SK-N-DZ (cell line): Measurements from ENCODE around the gene KRT78.
"Not testable (repeated sequence)": the region's sequence is repeated elsewhere in the genome, so short reads cannot be mapped to it uniquely, and the experiment has no call there.

Experiments used
- DNase-seq: peaks from one replicate; pipeline ENCODE4 v3.0.0-alpha.2; 2015; ENCODE audit warnings: low spot score

The KRT78 gene

DNA sequence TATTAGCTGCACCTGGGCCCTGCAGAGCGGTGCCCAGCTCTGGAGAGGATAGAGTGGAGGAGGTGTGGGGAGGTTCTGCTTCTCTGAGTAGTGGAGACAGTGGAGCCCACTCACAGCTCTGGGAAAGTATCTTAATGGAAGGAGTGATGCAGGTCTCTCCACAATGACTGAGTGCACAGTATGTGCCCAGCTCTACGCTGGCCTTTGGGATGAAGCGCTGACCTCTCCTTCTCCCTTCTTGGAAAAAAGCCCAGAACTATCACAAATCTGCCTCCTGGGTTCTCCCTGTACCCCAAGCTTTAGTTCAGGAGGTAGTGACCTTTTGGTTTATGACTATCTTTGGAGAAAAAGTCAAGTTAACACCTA lies 52.4 kb downstream of the KRT78 start:
- DNase-seq = no peak

DNA sequence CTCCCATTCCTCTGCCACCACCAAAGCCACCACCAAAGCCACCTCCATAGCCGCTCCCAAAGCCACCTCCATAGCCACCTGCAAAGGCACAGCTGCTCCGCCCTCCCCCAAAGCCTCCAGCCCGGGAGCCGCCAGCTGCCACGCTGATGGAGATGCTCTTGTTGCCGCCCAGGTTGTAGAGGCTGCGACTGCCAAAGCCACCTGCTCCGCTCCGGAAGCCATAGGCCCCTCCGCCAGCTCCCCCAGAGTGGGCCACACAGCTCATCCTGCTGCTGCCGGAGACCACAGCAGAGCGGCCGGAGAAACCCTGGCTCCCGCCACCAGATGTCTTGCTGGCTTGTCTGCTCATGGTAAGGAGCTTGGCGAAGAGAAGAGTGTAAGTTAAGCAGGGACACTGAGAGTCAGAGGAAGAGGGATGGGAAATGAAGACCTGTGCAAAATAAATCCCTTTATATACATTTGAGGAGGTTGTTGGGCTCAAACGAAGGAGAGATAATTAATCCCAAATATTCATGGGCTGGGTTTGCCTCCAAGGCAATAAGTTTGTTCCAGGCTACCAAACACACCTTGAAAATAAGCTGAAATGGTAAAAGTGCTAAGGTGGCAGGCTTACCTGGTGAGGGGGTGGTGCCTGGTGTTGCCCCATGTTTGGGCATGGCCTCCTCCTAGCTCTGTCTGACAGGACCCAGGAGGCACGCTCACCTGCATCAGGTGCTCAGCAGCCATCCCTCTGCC lies 52.9 kb downstream of the KRT78 start, which contains the start of gene KRT3:
Gene KRT3 (minus strand): TSS at position 424 of the 735 bp plus-strand sequence. CDS start 75 bp downstream, at position 349.
- no peak for DNase-seq

DNA sequence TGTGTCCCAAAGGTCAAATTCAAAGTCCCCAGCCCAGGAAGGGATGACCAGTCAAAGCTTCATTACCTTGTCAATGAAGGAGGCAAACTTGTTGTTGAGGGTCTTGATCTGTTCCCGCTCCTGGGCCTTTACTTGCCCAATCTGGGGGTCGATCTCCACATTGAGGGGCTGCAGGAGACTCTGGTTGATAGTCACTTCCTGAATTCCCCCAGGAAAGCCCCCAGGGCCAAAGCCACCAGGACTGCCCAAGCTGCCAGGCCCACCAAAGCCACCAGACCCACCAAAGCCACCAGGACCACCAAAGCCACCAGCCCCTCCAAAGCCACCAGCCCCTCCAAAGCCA lies 53.5 kb downstream of the KRT78 start:
- not testable (repeated sequence) for DNase-seq

DNA sequence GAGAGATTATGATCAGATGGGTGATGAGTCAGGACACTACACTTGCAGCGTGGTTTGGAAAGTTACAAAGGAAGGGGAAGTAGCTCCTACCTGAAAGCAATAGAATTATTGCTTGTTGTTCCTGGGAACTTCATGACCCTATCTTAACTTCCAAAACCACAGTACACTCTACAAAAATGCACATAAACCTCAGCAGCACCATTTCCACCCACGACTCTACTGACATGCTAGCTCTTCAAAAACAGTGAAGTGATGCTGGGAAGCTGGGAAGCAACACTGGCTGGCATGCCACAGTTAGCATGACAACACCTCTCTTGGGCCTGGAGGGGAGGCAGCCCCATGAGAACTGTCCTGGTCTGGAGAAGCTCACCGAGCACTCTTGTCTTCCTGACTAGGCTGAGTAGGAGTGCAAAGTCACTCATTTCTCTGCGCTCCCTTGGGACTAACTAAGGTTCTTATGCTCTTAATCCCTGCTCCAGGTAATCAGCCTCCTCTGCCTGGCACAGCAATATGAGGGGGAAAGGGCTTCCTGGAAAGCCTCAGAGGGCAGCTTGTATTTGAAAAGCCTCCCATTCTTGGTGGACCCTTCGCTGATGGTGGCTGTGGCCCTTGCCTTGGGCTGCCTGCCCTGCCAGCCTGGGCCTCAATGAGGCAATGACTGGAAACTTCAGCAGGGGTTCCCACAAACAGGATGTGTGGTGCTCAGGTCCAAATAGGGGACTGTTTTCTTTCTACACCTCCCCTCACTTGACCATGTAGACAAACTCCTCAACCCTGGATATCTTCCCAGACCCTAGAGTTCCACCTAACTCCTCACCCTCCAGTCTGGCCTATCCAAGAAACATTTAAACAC lies 54.1 kb downstream of the KRT78 start:
- DNase-seq = no peak

DNA sequence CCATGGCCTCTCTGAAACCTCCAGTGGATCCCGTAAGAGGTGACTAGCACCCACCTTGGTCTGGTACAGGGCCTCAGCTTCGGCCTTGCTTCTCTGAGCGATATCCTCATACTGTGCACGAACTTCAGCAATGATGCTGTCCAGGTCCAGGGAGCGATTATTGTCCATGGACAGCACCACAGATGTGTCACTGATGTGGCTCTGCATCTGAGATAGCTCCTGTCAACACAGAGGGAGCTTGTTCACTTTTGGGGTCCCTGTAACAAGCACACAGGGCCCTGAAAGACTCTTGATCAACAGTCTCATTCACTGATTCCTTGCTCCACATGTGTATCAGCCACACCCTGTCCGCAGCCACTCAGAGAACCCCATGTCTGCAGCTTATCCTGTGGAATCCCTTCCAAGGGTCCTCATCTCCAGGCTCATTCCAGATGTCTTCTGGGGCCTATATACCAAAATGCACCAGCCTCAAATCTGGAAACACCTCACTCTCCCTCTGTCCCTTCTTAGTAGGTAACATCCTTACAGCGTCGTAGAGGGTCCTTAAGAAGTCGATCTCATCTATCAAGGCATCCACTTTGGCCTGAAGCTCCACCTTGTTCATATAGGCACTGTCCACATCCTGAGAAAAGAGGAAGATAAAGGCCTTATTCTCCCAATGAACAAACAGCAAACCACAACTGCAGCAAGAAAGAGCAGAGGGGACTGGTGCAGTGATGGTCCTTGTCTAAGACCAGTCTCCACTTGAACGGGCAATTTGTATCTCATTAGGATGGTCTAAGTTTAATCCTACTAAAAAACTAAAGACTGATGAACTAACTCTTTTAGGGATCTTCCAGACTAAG lies 56.4 kb downstream of the KRT78 start:
- DNase-seq = no peak

DNA sequence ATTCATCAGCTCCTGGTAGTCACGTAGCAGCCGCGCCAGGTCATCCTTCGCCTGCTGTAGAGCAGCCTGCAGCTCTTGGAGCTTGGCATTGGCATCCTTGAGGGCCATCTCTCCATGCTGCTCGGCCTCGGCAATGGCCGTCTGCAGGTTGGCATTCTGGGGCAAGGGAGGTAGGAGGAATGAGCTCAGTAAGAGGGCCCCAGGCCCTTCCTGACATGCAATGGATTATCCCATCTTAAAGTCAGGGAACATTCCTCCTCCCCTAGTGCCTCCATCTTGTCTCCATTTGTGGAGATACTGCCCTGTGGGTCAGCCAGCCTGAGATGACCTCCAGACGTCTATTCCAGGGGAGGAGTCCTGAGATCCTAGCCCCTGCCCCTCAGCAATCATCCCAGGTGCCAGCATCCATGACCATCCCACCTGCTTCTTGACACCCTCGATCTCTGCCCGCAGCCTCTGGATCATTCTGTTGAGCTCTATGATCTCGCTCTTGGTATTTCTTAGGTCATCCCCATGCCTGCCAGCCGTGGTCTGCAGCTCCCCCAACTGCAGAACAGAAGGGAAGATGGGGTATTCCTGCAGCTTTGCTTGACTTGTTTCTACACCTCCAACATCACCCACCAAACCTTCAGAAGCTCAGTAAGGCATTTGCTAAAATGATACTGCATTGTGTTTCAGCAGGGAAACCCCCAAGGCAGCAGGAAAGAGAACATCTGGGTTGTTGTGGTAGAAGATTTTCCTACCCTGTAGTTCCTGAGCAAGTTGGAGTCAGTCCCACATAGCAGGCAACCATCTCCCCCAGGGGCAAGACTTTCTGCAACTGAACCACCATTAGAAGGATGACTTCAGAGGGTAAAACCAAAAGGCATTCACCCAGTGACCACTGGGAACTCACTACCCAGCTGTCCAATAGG lies 57.3 kb downstream of the KRT78 start:
- DNase-seq = no peak

DNA sequence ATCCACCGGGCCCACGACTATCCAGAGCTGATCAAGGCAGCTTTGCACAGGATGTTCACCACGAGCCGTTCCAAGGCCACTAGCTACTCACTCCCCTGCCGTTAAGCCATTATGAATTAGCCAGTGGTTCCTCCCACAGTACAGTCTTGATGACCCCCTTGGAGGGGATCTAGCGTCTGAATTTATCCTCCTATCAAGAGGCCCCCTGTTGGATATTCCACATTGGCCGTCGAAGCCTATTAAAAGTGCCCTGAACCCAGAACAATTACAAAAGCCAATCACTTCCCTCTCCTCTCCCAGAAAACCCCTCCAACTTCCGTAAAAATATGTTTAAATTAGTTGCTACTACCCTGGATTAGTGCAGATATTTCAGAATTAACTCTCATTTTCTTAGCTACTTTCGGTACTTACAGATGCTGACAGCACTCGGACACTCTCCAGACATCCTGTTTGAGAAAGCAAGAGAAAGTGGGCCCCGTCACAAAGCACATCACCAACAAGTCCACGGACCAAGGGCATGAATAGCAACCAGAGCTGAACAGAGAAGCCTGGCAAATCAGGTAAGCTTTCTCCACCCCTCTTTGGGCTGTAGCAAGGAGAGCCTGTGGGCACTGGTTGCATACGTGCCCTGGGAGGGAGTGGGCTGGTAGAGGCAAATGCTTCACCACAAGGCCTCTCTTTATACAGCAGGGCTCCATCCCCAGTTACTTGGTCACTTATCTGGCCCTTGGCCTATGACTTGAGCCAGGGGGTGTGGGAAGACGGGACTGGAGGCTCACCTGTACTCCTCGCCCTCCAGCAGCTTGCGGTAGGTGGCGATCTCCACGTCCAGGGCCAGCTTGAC lies 58.1 kb downstream of the KRT78 start:
- no peak for DNase-seq

DNA sequence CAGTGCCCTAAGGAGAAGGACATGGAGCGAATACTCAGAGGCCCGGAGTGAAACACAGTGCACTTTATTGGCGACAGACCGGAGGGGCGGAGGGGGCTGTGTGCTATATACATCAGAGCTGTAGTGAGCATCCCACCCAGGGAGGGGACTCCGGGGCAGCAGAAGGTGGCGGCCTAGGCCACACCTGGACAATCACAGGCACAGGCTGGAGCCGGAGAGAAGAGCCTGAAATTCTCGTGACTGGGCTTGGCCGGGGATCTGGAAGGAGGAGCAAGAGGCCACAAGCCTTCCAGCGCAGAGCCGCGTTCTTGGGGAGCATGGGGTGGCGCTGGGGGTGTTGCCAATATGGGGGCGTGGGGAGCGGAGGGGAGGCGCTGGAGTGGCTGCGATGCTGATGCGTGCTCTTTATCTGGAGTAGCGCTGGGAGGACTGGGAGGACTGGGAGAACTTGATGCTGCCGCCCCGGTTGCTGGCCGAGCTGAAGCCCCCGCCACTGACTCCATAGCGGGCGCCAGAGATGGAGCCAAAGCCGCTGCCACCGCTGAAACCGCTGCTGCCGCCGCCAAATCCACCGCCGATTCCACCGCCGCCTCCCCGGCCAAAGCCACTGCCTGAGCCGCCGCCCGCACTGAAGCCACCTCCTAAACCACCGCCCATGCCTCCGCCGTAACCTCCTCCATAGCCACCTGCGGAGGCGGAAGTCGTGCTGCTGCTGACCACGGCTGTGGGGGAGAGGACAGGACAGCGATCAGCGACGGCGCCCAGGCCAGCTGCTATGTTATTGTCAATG lies 59.0 kb downstream of the KRT78 start:
- no peak for DNase-seq

DNA sequence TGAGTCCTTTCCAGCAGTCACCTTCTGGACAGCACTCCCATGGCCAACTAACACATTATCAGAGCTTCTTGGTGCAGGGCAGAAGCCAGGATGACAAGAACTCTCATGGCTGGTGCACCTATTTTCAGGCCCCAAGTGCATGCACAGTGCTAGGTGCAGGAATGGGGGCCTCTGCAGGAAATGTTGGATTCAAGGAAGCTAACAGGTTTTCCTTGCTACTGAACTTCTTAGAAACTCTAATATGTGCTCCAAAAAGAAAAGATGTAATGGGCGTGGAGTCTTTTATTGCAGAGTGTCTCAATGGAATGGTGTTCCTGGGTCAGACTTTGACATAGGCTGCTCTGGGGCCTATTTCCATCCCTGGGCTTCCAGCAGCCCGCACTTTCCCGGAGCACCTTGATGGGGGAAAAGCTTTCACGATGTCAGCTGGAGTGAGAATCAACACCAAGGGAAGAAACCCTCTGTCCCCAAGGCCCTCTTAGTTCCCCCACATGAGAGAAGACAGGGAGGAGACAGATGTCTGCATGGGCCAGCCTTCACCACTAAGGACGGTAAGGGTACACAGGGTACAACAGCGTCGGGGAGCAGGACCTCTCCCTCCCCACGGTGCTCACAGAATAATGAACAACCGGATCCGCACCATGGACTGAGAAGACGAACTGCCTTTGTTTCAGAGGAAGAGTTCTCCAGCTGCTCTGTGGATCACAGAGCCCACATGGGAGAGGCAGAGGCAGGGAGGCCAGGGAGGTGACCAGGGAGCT lies 59.7 kb downstream of the KRT78 start:
- no peak for DNase-seq

DNA sequence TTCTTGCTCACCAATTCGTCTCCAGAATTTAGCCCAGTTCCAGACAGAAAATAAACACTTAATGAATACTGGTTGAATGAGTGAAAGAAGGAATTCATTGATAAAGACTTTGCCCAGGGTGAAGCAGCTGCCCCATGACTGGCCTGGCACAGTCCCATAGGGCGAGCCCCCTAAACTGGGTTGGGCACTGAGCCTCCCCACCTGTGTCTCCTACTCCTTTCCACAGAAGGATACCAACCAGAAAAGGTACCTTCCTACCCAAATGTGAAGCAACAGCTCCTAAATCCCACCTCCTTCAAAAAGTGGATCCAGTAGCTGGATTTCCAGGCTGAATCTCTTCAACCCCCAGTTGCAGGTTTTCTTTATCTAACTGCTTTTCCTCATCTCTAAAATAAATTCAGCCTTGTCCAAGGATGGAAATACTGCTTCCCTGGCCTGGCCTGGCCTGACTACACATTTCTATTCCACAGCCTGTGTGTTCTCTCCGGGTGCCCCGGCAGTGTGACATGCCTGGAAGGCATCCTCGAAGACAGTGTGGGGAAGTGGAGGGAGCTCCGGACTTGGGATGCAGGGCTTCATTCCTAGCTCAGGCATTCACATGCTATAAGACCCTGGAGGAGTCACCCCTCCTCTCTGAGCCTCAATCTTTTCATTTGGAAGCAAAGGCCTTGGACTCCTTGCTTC lies 60.5 kb downstream of the KRT78 start:
- no peak for DNase-seq
